ENCODE data around the gene TSPYL4. TPM values are rescaled to one million over a fixed set of nuclear protein-coding genes. Genes with fewer than 3 reads are reported as not detected.
A peak's percentile ranks its signal among the peaks of the same experiment; 100 is the strongest.

Gene TSPYL4
- total RNA-seq, 1 experiment from 2014 or later: 15.3 TPM

DNA sequence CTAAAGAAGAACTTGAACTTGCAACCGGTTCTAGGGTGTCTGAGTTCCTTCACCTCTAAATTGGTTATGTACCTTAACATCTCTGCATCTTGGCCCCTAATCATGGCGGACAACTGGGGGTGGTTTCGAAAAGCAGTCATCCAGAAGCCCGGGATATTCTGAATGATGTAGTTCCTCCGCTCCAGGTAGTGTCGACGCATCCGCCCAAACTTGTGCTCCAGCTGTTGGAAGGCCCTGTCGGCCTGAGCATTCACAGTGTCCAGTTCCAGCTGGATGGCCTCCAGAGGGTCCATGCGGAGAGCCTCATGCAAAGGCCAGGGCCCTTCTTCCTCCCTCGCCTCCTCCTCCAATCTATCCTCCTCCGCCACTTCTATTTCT, 25.0 kb upstream of the TSPYL4 start:
- Mint-ChIP-seq H3K9me3 (no peaks in the 10 kb centered on the region), H3K4me3 (peak overlapping the region; percentile 96), H3K36me3 (peaks cover 23% of the 10 kb centered on the region), H3K27me3 (ENCODE audit: low read depth) (no peaks in the 10 kb centered on the region), H3K4me1 (peaks cover 55% of the 10 kb centered on the region), H3K27ac (peak overlapping the region; percentile 100)
- POLR2A ChIA-PET: interaction anchor here (0.7 to 3.1 kb wide), 9 partner anchors 8 to 501 kb away, joined by 3 to 15 read pairs (median 3); partner anchors contain the start of genes CALHM5, DSE and RWDD1
- no peak for ATAC-seq
- no peak for DNase-seq (ENCODE audit: low spot score)
- CTCF ChIA-PET: interaction anchor here (1.0 to 5.1 kb wide), 5 partner anchors 8 to 254 kb away, joined by 3 to 38 read pairs (median 5); partner anchors contain the start of gene DSE
- TF ChIP-seq, protein P1, sequence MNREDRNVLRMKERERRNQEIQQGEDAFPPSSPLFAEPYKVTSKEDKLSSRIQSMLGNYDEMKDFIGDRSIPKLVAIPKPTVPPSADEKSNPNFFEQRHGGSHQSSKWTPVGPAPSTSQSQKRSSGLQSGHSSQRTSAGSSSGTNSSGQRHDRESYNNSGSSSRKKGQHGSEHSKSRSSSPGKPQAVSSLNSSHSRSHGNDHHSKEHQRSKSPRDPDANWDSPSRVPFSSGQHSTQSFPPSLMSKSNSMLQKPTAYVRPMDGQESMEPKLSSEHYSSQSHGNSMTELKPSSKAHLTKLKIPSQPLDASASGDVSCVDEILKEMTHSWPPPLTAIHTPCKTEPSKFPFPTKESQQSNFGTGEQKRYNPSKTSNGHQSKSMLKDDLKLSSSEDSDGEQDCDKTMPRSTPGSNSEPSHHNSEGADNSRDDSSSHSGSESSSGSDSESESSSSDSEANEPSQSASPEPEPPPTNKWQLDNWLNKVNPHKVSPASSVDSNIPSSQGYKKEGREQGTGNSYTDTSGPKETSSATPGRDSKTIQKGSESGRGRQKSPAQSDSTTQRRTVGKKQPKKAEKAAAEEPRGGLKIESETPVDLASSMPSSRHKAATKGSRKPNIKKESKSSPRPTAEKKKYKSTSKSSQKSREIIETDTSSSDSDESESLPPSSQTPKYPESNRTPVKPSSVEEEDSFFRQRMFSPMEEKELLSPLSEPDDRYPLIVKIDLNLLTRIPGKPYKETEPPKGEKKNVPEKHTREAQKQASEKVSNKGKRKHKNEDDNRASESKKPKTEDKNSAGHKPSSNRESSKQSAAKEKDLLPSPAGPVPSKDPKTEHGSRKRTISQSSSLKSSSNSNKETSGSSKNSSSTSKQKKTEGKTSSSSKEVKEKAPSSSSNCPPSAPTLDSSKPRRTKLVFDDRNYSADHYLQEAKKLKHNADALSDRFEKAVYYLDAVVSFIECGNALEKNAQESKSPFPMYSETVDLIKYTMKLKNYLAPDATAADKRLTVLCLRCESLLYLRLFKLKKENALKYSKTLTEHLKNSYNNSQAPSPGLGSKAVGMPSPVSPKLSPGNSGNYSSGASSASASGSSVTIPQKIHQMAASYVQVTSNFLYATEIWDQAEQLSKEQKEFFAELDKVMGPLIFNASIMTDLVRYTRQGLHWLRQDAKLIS (CRISPR knock-in tag; IDR thresholded peaks at IDR 0.05; ENCODE audit: borderline replicate concordance): no peak

DNA sequence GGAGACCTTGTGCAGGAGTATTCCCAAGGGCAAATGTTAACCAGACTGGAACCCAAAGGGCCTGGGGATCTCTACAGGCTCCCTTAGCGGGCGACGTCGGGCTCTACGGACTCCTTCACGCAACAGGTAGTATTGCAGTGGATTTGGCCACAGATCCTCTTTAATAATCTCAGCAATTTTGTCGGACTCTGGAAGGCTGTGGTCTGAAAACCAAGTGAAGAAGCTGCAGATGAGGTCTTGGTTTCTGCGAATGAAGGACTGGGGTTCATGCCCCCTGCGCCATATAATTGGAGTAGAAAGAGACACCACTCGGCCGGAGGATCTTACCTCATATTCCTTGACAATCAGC, 24.6 kb upstream of the TSPYL4 start:
- POLR2A ChIA-PET: interaction anchor here (0.7 to 3.1 kb wide), 3 partner anchors 10 to 93 kb away, joined by 3 to 15 read pairs (median 13); partner anchors contain the start of gene DSE

GRCh38 chr6:116277124-116277523, 23.2 kb upstream of the TSPYL4 start:
- DNase-seq (ENCODE audit: low spot score) (no peak), ATAC-seq (no peak)
- Mint-ChIP-seq H3K4me1 (peaks cover 63% of the 10 kb centered on the region), H3K9me3 (no peaks in the 10 kb centered on the region), H3K36me3 (peaks cover 23% of the 10 kb centered on the region), H3K27ac (peak overlapping the region; percentile 62), H3K27me3 (ENCODE audit: low read depth) (no peaks in the 10 kb centered on the region), H3K4me3 (peak overlapping the region; percentile 96)
- ChIA-PET POLR2A (no interaction called here), CTCF (interaction anchor here (5.1 kb wide), 1 partner anchor 9 kb away, joined by 38 read pairs; no protein-coding TSS in a partner anchor)
- TF ChIP-seq NR2C2 (CRISPR knock-in tag; IDR thresholded peaks at IDR 0.05) (no peak), GABPB1 (CRISPR knock-in tag; IDR thresholded peaks at IDR 0.05) (no peak), TEAD4 (CRISPR knock-in tag; IDR thresholded peaks at IDR 0.05) (no peak), NFYB (CRISPR knock-in tag; conservative IDR thresholded peaks at IDR 0.05; ENCODE audit: low read depth) (no peak), HMGXB4 (CRISPR knock-in tag; IDR thresholded peaks at IDR 0.05) (no peak), TP53 (CRISPR knock-in tag; IDR thresholded peaks at IDR 0.05) (no peak), ZBTB43 (CRISPR knock-in tag; IDR thresholded peaks at IDR 0.05) (no peak), USF1 (CRISPR knock-in tag; IDR thresholded peaks at IDR 0.05) (no peak)

More for the DNA sequence above, 24.6 kb upstream of the TSPYL4 start:
- DNase-seq (ENCODE audit: low spot score): no peak
- Mint-ChIP-seq H3K27me3 (ENCODE audit: low read depth) (no peaks in the 10 kb centered on the region), H3K27ac (peak overlapping the region; percentile 100; the same call in 1 of the 2 replicates), H3K9me3 (no peaks in the 10 kb centered on the region), H3K36me3 (peaks cover 23% of the 10 kb centered on the region), H3K4me1 (peaks cover 57% of the 10 kb centered on the region), H3K4me3 (peak overlapping the region; percentile 96)
- TF ChIP-seq USF2 (CRISPR knock-in tag; IDR thresholded peaks at IDR 0.05) (no peak), FOXK1 (CRISPR knock-in tag; IDR thresholded peaks at IDR 0.05) (no peak), KAT7 (CRISPR knock-in tag; IDR thresholded peaks at IDR 0.05; ENCODE audit: borderline replicate concordance) (no peak), MYBL2 (CRISPR knock-in tag; IDR thresholded peaks at IDR 0.05) (no peak), SMAD3 (CRISPR knock-in tag; IDR thresholded peaks at IDR 0.05; ENCODE audit: borderline replicate concordance) (no peak), ZNF121 (CRISPR knock-in tag; IDR thresholded peaks at IDR 0.05) (no peak), ERG (CRISPR knock-in tag; IDR thresholded peaks at IDR 0.05) (no peak), SMAD4 (CRISPR knock-in tag; IDR thresholded peaks at IDR 0.05) (no peak)
- TF ChIP-seq, protein P2, sequence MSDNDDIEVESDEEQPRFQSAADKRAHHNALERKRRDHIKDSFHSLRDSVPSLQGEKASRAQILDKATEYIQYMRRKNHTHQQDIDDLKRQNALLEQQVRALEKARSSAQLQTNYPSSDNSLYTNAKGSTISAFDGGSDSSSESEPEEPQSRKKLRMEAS (CRISPR knock-in tag; IDR thresholded peaks at IDR 0.05): no peak
- TF ChIP-seq, protein P3, sequence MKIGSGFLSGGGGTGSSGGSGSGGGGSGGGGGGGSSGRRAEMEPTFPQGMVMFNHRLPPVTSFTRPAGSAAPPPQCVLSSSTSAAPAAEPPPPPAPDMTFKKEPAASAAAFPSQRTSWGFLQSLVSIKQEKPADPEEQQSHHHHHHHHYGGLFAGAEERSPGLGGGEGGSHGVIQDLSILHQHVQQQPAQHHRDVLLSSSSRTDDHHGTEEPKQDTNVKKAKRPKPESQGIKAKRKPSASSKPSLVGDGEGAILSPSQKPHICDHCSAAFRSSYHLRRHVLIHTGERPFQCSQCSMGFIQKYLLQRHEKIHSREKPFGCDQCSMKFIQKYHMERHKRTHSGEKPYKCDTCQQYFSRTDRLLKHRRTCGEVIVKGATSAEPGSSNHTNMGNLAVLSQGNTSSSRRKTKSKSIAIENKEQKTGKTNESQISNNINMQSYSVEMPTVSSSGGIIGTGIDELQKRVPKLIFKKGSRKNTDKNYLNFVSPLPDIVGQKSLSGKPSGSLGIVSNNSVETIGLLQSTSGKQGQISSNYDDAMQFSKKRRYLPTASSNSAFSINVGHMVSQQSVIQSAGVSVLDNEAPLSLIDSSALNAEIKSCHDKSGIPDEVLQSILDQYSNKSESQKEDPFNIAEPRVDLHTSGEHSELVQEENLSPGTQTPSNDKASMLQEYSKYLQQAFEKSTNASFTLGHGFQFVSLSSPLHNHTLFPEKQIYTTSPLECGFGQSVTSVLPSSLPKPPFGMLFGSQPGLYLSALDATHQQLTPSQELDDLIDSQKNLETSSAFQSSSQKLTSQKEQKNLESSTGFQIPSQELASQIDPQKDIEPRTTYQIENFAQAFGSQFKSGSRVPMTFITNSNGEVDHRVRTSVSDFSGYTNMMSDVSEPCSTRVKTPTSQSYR (CRISPR knock-in tag; IDR thresholded peaks at IDR 0.05): no peak
- no peak for ATAC-seq
- CTCF ChIA-PET: interaction anchor here (5.1 kb wide), 1 partner anchor 10 kb away, joined by 38 read pairs; no protein-coding TSS in a partner anchor
